HepG2 (cell line): ENCODE results near the gene FOCAD. TPM values are rescaled to one million over a fixed set of nuclear protein-coding genes. Genes with fewer than 3 reads are reported as not detected.

Experiments
- FOXJ3 ChIP-seq: sonication (generic); formaldehyde crosslinking; IDR thresholded peaks from 2 replicates; pipeline ENCODE4 v1.4.0; 2020; ENCODE audit warnings: missing genetic modification reagents, mild to moderate bottlenecking, borderline replicate concordance
- FOXK2 ChIP-seq: fragments of 450-650 bp; IDR thresholded peaks from 2 replicates; pipeline ENCODE4 v1.6.1; 2016
- KDM5A ChIP-seq: fragments of 200-600 bp; sonication (generic); IDR thresholded peaks from 2 replicates; pipeline ENCODE4 v1.7.0; 2018; ENCODE audit warnings: antibody characterized with exemption, mild to moderate bottlenecking, low read length, borderline replicate concordance
- MAFG ChIP-seq: sonication (generic); formaldehyde crosslinking; IDR thresholded peaks from 2 replicates; pipeline ENCODE4 v1.5.1; 2020; ENCODE audit warnings: mild to moderate bottlenecking, missing genetic modification reagents
- POLR2AphosphoS2 ChIP-seq: IDR thresholded peaks from 2 replicates; pipeline ENCODE4 v1.6.1; 2011; ENCODE audit warnings: low read depth, low read length, improper control_type of control experiment
- RORA ChIP-seq: sonication (generic); formaldehyde crosslinking; IDR thresholded peaks from 2 replicates; pipeline ENCODE4 v1.5.0; 2020; ENCODE audit warnings: mild to moderate bottlenecking, missing genetic modification reagents, moderate library complexity
- SAFB2 ChIP-seq: sonication (generic); formaldehyde crosslinking; IDR thresholded peaks from 2 replicates; pipeline ENCODE4 v1.5.1; 2020; ENCODE audit warnings: missing genetic modification reagents, low read depth, mild to moderate bottlenecking, borderline replicate concordance
- SETDB1 ChIP-seq: sonication (generic); formaldehyde crosslinking; IDR thresholded peaks from 2 replicates; pipeline ENCODE4 v1.5.1; 2020; ENCODE audit warnings: missing genetic modification reagents, mild to moderate bottlenecking, borderline replicate concordance
- SP5 ChIP-seq: IDR thresholded peaks from 2 replicates; pipeline ENCODE4 v1.6.1; 2016; ENCODE audit warnings: low read depth, borderline replicate concordance
- SRF ChIP-seq: IDR thresholded peaks from 2 replicates; pipeline ENCODE4 v1.6.1; 2011; ENCODE audit warnings: mild to moderate bottlenecking, low read depth, low read length, moderate library complexity
- THAP9 ChIP-seq: sonication (generic); formaldehyde crosslinking; IDR thresholded peaks from 2 replicates; pipeline ENCODE4; 2020; ENCODE audit warnings: missing genetic modification reagents, mild to moderate bottlenecking, borderline replicate concordance
- ZFP41 ChIP-seq: sonication (generic); formaldehyde crosslinking; IDR thresholded peaks from 2 replicates; pipeline ENCODE4 v1.4.0; 2020; ENCODE audit warnings: mild to moderate bottlenecking, missing genetic modification reagents, borderline replicate concordance
- ZNF180 ChIP-seq: sonication (generic); formaldehyde crosslinking; IDR thresholded peaks from 2 replicates; pipeline ENCODE4 v1.4.0; 2020; ENCODE audit warnings: low read depth, missing genetic modification reagents, borderline replicate concordance
- ZNF260 ChIP-seq: sonication (generic); formaldehyde crosslinking; IDR thresholded peaks from 2 replicates; pipeline ENCODE4 v1.4.0; 2020; ENCODE audit warnings: missing genetic modification reagents, low read depth, mild to moderate bottlenecking, borderline replicate concordance
- ZNF280D ChIP-seq: sonication (generic); formaldehyde crosslinking; IDR thresholded peaks from 2 replicates; pipeline ENCODE4 v1.5.1; 2020; ENCODE audit warnings: mild to moderate bottlenecking, missing genetic modification reagents
- ZNF33A ChIP-seq: sonication (generic); formaldehyde crosslinking; IDR thresholded peaks from 2 replicates; pipeline ENCODE4 v1.5.1; 2020; ENCODE audit warnings: missing genetic modification reagents, mild to moderate bottlenecking, moderate library complexity, borderline replicate concordance
- ZNF775 ChIP-seq: sonication (generic); formaldehyde crosslinking; IDR thresholded peaks from 2 replicates; pipeline ENCODE4 v1.4.0; 2020; ENCODE audit warnings: missing genetic modification reagents, mild to moderate bottlenecking, moderate library complexity, borderline replicate concordance
- polyA plus RNA-seq, 8 experiments: library from polyadenylated mRNA; depleted of rRNA in 3 of 8; stranded (reverse) in 7 of 8; unstranded in 1 of 8; fragments of >200 nt; fragmentation: Illumina TruSeq in 4 of 8; extraction: Trizol in 4 of 8; gene quantifications; 2 replicates each; pipeline versions ENCODE4 v1.2.1 to v1.2.3, GENCODE V29; 2011 to 2016; ENCODE audit warnings: low read depth in 4 of 8, missing spikeins in 1 of 8, mixed read lengths in 1 of 8; ENCODE audit not compliant: insufficient read depth in 1 of 8
- total RNA-seq, 5 experiments: library from RNA; depleted of rRNA; stranded (reverse); fragments of >200 nt; fragmentation: Illumina TruSeq; extraction: Trizol; gene quantifications; 2 replicates each; pipeline ENCODE4 v1.2.3, GENCODE V29; 2016; ENCODE audit warnings: low read depth in 1 of 5
- TF ChIP-seq, protein P1 (sequence below): sonication (generic); formaldehyde crosslinking; IDR thresholded peaks from 2 replicates; pipeline ENCODE4 v1.8.0; 2022; ENCODE audit warnings: mild to moderate bottlenecking, missing genetic modification reagents; ENCODE audit not compliant: insufficient replicate concordance
- TF ChIP-seq, protein P2 (sequence below): sonication (generic); formaldehyde crosslinking; IDR thresholded peaks from 2 replicates; pipeline ENCODE4 v1.5.0; 2020; ENCODE audit warnings: mild to moderate bottlenecking, missing genetic modification reagents
- TF ChIP-seq, protein P3 (sequence below): sonication (generic); formaldehyde crosslinking; IDR thresholded peaks from 2 replicates; pipeline ENCODE4 v1.5.1; 2020; ENCODE audit warnings: mild to moderate bottlenecking, missing genetic modification reagents, borderline replicate concordance

Gene FOCAD
- total and polyA plus RNA-seq, 2 of the 13 experiments (the other 11 are each of a cell fraction or from before 2014, with no cell fraction given) = 18.0 to 31.1 TPM

GRCh38 chr9:20692554-20692953, 8.5 kb downstream of the FOCAD start (continued):
- TF ChIP-seq THAP9 (no peak), SAFB2 (CRISPR knock-in tag) (no peak), MAFG (CRISPR knock-in tag) (no peak), SRF (no peak), KDM5A (no peak), FOXK2 (peak; percentile 83), ZNF180 (CRISPR knock-in tag) (no peak), SP5 (CRISPR knock-in tag) (no peak), ZNF280D (CRISPR knock-in tag) (0 out of 2 replicates have a peak, but pooled peaks have one; percentile 57), SETDB1 (CRISPR knock-in tag) (no peak), ZNF775 (CRISPR knock-in tag) (no peak), ZFP41 (CRISPR knock-in tag) (no peak), FOXJ3 (CRISPR knock-in tag) (peak; percentile 92; the same call in 1 of the 2 replicates), ZNF260 (CRISPR knock-in tag) (no peak), ZNF33A (CRISPR knock-in tag) (no peak), RORA (CRISPR knock-in tag) (no peak), POLR2AphosphoS2 (no peak)
- TF ChIP-seq, protein P1, sequence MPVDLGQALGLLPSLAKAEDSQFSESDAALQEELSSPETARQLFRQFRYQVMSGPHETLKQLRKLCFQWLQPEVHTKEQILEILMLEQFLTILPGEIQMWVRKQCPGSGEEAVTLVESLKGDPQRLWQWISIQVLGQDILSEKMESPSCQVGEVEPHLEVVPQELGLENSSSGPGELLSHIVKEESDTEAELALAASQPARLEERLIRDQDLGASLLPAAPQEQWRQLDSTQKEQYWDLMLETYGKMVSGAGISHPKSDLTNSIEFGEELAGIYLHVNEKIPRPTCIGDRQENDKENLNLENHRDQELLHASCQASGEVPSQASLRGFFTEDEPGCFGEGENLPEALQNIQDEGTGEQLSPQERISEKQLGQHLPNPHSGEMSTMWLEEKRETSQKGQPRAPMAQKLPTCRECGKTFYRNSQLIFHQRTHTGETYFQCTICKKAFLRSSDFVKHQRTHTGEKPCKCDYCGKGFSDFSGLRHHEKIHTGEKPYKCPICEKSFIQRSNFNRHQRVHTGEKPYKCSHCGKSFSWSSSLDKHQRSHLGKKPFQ = no peak
- TF ChIP-seq, protein P2, sequence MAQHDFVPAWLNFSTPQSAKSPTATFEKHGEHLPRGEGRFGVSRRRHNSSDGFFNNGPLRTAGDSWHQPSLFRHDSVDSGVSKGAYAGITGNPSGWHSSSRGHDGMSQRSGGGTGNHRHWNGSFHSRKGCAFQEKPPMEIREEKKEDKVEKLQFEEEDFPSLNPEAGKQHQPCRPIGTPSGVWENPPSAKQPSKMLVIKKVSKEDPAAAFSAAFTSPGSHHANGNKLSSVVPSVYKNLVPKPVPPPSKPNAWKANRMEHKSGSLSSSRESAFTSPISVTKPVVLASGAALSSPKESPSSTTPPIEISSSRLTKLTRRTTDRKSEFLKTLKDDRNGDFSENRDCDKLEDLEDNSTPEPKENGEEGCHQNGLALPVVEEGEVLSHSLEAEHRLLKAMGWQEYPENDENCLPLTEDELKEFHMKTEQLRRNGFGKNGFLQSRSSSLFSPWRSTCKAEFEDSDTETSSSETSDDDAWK = no peak
- TF ChIP-seq, protein P3, sequence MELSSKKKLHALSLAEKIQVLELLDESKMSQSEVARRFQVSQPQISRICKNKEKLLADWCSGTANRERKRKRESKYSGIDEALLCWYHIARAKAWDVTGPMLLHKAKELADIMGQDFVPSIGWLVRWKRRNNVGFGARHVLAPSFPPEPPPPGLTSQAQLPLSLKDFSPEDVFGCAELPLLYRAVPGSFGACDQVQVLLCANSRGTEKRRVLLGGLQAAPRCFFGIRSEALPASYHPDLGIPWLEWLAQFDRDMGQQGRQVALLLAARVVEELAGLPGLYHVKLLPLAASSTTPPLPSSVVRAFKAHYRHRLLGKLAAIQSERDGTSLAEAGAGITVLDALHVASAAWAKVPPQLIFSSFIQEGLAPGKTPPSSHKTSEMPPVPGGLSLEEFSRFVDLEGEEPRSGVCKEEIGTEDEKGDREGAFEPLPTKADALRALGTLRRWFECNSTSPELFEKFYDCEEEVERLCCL = no peak
